HFFc6 (cell line): Measurements from ENCODE around the gene CDK12. TPM values are rescaled to one million over a fixed set of nuclear protein-coding genes. Genes with fewer than 3 reads are reported as not detected.

Experiments used
- DNase-seq: peaks from one replicate; pipeline ENCODE4 v3.0.0-alpha.2; 2018
- H3K27ac Mint-ChIP-seq: 2 replicates; pipeline ENCODE4 v1.8.0; 2020; ENCODE audit warnings: mild to moderate bottlenecking, mixed read lengths
- H3K27me3 Mint-ChIP-seq: 2 replicates; pipeline ENCODE4 v1.8.0; 2021; ENCODE audit warnings: mild to moderate bottlenecking, moderate library complexity, mixed read lengths; ENCODE audit not compliant: insufficient read depth
- H3K36me3 Mint-ChIP-seq: 2 replicates; pipeline ENCODE4 v1.8.0; 2021; ENCODE audit warnings: low read depth, mixed read lengths
- H3K4me1 Mint-ChIP-seq: 2 replicates; pipeline ENCODE4 v1.8.0; 2020; ENCODE audit warnings: low read depth, mixed read lengths
- H3K4me3 Mint-ChIP-seq: 2 replicates; pipeline ENCODE4 v1.8.0; 2020; ENCODE audit warnings: mild to moderate bottlenecking, moderate library complexity, mixed read lengths
- H3K9me3 Mint-ChIP-seq: 2 replicates; pipeline ENCODE4 v1.8.0; 2020; ENCODE audit warnings: mild to moderate bottlenecking, mixed read lengths
- total RNA-seq, 6 experiments: library from RNA; stranded (reverse); fragmentation: NEBNext Ultra II Directional; extraction: Animal tissue kit (Norgen Biotek cat#: 25700); gene quantifications; 2 replicates in 1 of 6; 3 replicates in 5 of 6; pipeline ENCODE4 v1.2.3, GENCODE V29; 2021
- TF ChIP-seq, protein P1 (sequence below): fragments of 200-600 bp; sonication (generic); IDR thresholded peaks from 2 replicates; pipeline ENCODE4 v1.5.0; 2021; ENCODE audit warnings: antibody characterized with exemption, mild to moderate bottlenecking

Gene CDK12
- total RNA-seq, 6 experiments from 2014 or later, result 42.2 to 48.5 (median 44.1) TPM

DNA sequence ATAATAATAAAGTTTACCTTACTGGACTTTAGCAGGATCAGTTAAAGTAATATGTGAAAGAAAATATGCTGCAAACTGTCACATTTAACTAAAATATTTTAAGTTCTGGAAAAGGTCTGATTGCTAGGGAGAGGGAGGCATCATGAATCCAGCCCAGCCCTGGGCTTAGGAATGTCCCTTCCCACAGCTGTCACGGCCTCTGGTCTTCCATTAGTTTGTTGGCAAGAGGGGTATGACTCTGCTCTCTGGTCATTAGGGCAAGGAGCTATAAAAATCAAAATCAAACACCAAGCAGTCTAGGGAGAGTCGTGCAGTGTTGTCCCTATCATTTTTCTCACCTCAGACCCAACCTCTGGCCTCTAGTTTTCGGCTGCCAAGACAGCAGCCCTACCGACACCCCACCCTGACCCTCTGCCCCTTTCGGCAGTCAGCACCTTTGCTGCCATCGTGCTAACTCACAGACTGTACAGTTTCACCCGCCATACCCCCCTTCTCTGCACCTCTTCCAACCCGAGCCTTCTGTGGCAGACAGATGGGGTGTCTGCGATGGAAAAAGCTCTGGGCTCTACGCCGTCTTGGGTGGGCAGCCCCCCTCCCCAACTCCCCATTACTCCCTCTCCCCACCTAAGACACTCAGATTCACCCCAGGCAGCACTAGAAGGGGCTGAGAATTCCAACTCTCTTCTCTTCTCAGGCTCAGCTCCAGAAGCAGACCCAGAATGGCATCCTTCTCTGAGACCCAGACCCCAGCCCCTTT lies 105.0 kb downstream of the CDK12 start:
- no peak for DNase-seq
- H3K27ac Mint-ChIP-seq, result no peak overlapping the region

DNA sequence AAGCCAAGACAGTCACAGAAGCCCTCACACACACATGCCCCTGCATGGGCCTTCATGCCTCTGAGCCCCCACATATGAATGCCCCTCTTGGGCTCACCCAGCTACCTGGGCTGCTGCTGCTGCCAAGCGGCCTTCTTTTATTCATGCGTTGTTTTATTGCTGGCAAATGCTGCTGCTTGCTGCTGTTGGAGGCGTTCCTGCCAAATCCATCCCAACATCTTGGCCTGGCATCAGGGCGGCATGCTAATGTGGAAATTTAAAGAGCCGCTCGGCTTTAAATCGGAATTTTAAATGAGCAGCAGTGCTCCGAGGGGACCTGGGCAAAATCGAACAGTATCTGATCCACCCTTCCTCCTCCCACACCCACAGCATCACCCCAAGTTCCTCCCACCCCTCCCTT lies 107.4 kb downstream of the CDK12 start:
- H3K9me3 Mint-ChIP-seq, result peaks cover 9% of the 10 kb centered on the region
- H3K27me3 Mint-ChIP-seq, result peaks cover 1% of the 10 kb centered on the region; the same call in 1 of the 2 replicates
- H3K4me3 Mint-ChIP-seq, result no peak overlapping the region
- no peak overlapping the region for H3K27ac Mint-ChIP-seq
- no peak for DNase-seq
- H3K36me3 Mint-ChIP-seq, result peaks cover 26% of the 10 kb centered on the region
- TF ChIP-seq, protein P1, sequence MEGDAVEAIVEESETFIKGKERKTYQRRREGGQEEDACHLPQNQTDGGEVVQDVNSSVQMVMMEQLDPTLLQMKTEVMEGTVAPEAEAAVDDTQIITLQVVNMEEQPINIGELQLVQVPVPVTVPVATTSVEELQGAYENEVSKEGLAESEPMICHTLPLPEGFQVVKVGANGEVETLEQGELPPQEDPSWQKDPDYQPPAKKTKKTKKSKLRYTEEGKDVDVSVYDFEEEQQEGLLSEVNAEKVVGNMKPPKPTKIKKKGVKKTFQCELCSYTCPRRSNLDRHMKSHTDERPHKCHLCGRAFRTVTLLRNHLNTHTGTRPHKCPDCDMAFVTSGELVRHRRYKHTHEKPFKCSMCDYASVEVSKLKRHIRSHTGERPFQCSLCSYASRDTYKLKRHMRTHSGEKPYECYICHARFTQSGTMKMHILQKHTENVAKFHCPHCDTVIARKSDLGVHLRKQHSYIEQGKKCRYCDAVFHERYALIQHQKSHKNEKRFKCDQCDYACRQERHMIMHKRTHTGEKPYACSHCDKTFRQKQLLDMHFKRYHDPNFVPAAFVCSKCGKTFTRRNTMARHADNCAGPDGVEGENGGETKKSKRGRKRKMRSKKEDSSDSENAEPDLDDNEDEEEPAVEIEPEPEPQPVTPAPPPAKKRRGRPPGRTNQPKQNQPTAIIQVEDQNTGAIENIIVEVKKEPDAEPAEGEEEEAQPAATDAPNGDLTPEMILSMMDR, result no peak
- H3K4me1 Mint-ChIP-seq, result peaks cover under 1% of the 10 kb centered on the region

More for the DNA sequence above, 105.0 kb downstream of the CDK12 start:
- Mint-ChIP-seq H3K27me3 (peaks cover 1% of the 10 kb centered on the region; the same call in 1 of the 2 replicates), H3K4me1 (peaks cover 12% of the 10 kb centered on the region), H3K36me3 (peaks cover 21% of the 10 kb centered on the region), H3K9me3 (peaks cover 4% of the 10 kb centered on the region), H3K4me3 (no peak overlapping the region)
- TF ChIP-seq, protein P1, result no peak

DNA sequence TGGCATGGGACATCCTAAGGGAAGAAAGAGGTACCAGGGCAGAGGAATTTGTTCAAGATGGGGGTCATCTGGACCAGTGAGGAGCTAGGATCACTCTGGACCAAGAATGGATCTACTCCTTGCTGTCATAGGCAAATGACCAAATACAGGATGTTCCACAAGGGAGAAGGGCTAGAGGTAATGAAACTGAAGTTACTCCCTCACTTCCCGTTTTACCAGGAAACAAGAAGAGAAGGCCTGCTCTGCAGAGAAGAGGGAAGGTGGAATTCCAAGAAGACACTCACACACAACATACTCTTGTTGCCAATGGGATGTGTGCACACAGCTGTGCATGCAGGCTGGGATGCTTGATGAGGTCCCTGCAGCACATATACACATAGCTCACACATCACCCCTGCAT lies 107.8 kb downstream of the CDK12 start:
- Mint-ChIP-seq H3K4me1 (peaks cover 5% of the 10 kb centered on the region), H3K27ac (no peak overlapping the region), H3K36me3 (peaks cover 26% of the 10 kb centered on the region)

DNA sequence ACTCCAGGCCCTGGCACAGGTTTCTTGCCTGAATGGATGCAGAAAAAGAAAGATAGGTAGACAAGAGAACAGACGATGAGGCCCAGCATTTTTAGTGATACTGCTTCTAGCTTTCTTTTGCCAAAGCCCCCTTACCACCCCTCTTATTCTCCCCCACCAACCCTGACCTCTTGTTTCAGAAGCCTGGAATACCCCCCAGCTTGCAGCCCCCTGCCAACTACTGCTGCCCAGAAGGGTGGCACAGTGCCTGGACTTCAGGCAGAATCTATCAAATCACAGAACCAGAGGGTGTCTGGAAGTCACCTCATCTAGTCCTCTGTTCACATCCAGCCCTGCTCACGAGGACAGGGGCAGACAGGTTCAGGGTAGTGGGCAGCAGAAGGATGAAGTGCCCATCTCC lies 110.8 kb downstream of the CDK12 start:
- Mint-ChIP-seq H3K9me3 (peaks cover 9% of the 10 kb centered on the region), H3K4me3 (no peak overlapping the region), H3K4me1 (peaks cover 7% of the 10 kb centered on the region), H3K36me3 (peaks cover 21% of the 10 kb centered on the region), H3K27ac (no peak overlapping the region), H3K27me3 (peaks cover 4% of the 10 kb centered on the region)
- no peak for DNase-seq
- TF ChIP-seq, protein P1, result no peak

More for the DNA sequence above, 107.8 kb downstream of the CDK12 start:
- TF ChIP-seq, protein P1, result no peak
- DNase-seq, result no peak
- no peak overlapping the region for H3K4me3 Mint-ChIP-seq
- peaks cover 1% of the 10 kb centered on the region; the same call in 1 of the 2 replicates for H3K27me3 Mint-ChIP-seq
- H3K9me3 Mint-ChIP-seq, result peaks cover 9% of the 10 kb centered on the region

DNA sequence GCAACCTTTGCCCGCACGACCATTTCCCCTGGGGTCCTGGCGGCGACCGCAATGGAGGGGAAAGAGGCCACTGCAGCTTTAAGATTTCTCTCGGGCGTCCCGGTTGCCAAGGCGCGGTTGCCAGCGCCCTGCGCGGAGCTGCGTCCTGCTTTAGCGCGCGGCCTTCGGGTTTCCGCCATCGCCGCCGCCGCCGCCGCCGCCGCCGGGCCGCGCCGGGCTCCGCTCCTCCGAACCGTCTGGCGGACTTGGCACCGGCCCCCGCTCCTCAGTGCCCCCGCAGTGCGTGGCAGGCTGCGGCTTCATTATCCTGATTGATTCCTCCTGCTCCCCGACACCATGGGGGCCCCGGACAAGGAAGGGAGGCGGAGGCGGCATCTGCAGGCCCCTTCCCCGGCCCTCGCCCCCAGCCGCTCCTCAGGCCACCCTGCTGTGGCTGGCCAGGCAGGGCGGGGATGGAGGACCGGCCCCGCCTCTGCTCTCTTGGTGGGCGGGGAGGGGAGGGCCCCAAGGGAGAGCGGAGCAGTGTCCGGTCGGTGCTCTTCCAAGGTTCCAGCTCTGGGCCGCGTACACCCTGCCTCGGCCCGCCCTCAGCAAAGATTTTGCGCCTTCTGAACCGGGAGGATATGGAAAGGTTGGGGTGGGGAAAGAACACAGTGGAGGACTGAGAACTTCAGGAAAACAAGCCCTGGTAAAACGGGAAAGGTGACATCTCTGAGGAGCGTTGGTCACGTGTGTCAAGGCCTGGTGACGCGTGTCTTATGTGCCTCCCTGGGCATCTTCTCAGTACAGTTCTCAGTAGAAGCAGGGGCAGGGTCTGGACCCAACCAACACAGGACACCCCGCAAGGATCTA lies 112.4 kb downstream of the CDK12 start:
- Mint-ChIP-seq H3K9me3 (peaks cover 9% of the 10 kb centered on the region), H3K27ac (peak overlapping the region; percentile 82), H3K4me1 (peaks cover 7% of the 10 kb centered on the region), H3K36me3 (peaks cover 16% of the 10 kb centered on the region), H3K27me3 (peaks cover 12% of the 10 kb centered on the region), H3K4me3 (peak overlapping the region; percentile 84)
- DNase-seq, result peak; percentile 32
- TF ChIP-seq, protein P1, result no peak
